Esophagus (tissue), 2 donors: ENCODE results near the gene POU3F2. TPM values are rescaled to one million over a fixed set of nuclear protein-coding genes. Genes with fewer than 3 reads are reported as not detected.

Experiments
- H3K27ac ChIP-seq, 2 donors: one replicate each; pipeline ENCODE4 v1.5.1; 2013; ENCODE audit warnings: low read depth in 2 of 2, mild to moderate bottlenecking in 2 of 2, inconsistent platforms in 1 of 2, low read length in 1 of 2, moderate library complexity in 1 of 2
- H3K27me3 ChIP-seq, 2 donors: one replicate each; pipeline ENCODE4 v1.6.1; 2013; ENCODE audit warnings: low read length in 2 of 2, control low read depth in 1 of 2, mild to moderate bottlenecking in 1 of 2; ENCODE audit not compliant: insufficient read depth in 2 of 2, control insufficient read depth in 1 of 2
- H3K36me3 ChIP-seq, 2 donors: one replicate each; pipeline ENCODE4 v1.6.1; 2013; ENCODE audit warnings: low read length in 1 of 2; ENCODE audit not compliant: control insufficient read depth in 2 of 2, insufficient read depth in 2 of 2
- H3K4me1 ChIP-seq, 2 donors: one replicate each; pipeline ENCODE4 v1.6.1; 2013; ENCODE audit warnings: low read length in 1 of 2; ENCODE audit not compliant: control insufficient read depth in 2 of 2, insufficient read depth in 2 of 2
- H3K4me3 ChIP-seq, 2 donors: one replicate each; pipeline ENCODE4 v1.5.1; 2013; ENCODE audit warnings: low read length in 2 of 2, mild to moderate bottlenecking in 2 of 2, low read depth in 1 of 2, moderate library complexity in 1 of 2
- H3K9me3 ChIP-seq, 2 donors: one replicate each; pipeline ENCODE4 v1.6.1; 2013; ENCODE audit warnings: mild to moderate bottlenecking in 2 of 2, low read depth in 1 of 2, low read length in 1 of 2, moderate library complexity in 1 of 2; ENCODE audit not compliant: control insufficient read depth in 2 of 2, insufficient read depth in 1 of 2
- WGBS, 2 donors: extraction: QIAGEN DNeasy Blood & Tissue Kit; methylation state at CpG; one replicate each; pipeline ENCODE4 v1.1.7; 2013; 5-methylcytosine and 5-hydroxymethylcytosine counted together
- polyA plus RNA-seq, 2 donors: library from polyadenylated mRNA; stranded (reverse); fragments of 200-250 nt; gene quantifications; one replicate each; pipeline ENCODE4 v1.2.3, GENCODE V29; 2013
- donor health status: healthy with polysubstance abuse.
- donor health status: Bipolar disorder and iron deficiency.

The POU3F2 gene
- polyA plus RNA-seq, 2 donors, result not detected

- Histone ChIP-seq H3K36me3 (no peaks in the 10 kb centered on the region), H3K27ac (no peak overlapping the region), H3K9me3 (no peaks in the 10 kb centered on the region), H3K4me3 (no peak overlapping the region), H3K4me1 (peaks cover 2 to 19% of the 10 kb centered on the region in 2 donors), H3K27me3 (peaks cover 6 to 37% of the 10 kb centered on the region in 2 donors)
- 16 to 25% methylated on average over 9 of the region's 9 CpGs for WGBS, 2 donors
Measured at GRCh38 chr6:98836962-98837944, 2.9 kb downstream of the POU3F2 start.

GRCh38 chr6:98838032-98838431 is 3.7 kb downstream of the POU3F2 start:
- Histone ChIP-seq H3K4me3 (no peak overlapping the region), H3K27me3 (peaks cover 6 to 36% of the 10 kb centered on the region in 2 donors), H3K4me1 (peaks cover 2 to 17% of the 10 kb centered on the region in 2 donors), H3K9me3 (no peaks in the 10 kb centered on the region), H3K36me3 (no peaks in the 10 kb centered on the region), H3K27ac (no peak overlapping the region)
- WGBS, 2 donors, result 26 to 28% methylated on average over 4 of the region's 4 CpGs

- H3K27me3 ChIP-seq, result peaks cover 6 to 39% of the 10 kb centered on the region in 2 donors
- H3K27ac ChIP-seq, result no peak overlapping the region
- no peaks in the 10 kb centered on the region for H3K36me3 ChIP-seq
- 25 to 30% methylated on average over 1 of the region's 1 CpG for WGBS, 2 donors
- peaks cover 2 to 10% of the 10 kb centered on the region in 2 donors for H3K4me1 ChIP-seq
- no peaks in the 10 kb centered on the region for H3K9me3 ChIP-seq
- no peak overlapping the region for H3K4me3 ChIP-seq
Measured at GRCh38 chr6:98838975-98839374, 4.6 kb downstream of the POU3F2 start.

- Histone ChIP-seq H3K36me3 (no peaks in the 10 kb centered on the region), H3K27ac (no peak overlapping the region), H3K9me3 (no peaks in the 10 kb centered on the region), H3K4me1 (peaks cover 4 to 11% of the 10 kb centered on the region in 2 donors), H3K27me3 (peaks cover 4 to 36% of the 10 kb centered on the region in 2 donors), H3K4me3 (no peak overlapping the region)
- 28 to 36% methylated on average over 5 of the region's 5 CpGs for WGBS, 2 donors
Measured at GRCh38 chr6:98839781-98840361, 5.5 kb downstream of the POU3F2 start.

- Histone ChIP-seq H3K36me3 (no peaks in the 10 kb centered on the region), H3K27ac (no peak overlapping the region), H3K27me3 (peaks cover 4 to 37% of the 10 kb centered on the region in 2 donors), H3K4me3 (no peak overlapping the region), H3K9me3 (no peaks in the 10 kb centered on the region), H3K4me1 (peaks cover 7 to 9% of the 10 kb centered on the region in 2 donors)
- 58 to 64% methylated on average over 6 of the region's 6 CpGs for WGBS, 2 donors
Measured at GRCh38 chr6:98840385-98840784, 6.0 kb downstream of the POU3F2 start.

- H3K4me1 ChIP-seq, result peaks cover 4 to 5% of the 10 kb centered on the region in 2 donors
- no peak overlapping the region for H3K4me3 ChIP-seq
- no peak overlapping the region for H3K27ac ChIP-seq
- H3K27me3 ChIP-seq, result peaks cover 4 to 31% of the 10 kb centered on the region in 2 donors
- no peaks in the 10 kb centered on the region for H3K36me3 ChIP-seq
- no peaks in the 10 kb centered on the region for H3K9me3 ChIP-seq
Measured at GRCh38 chr6:98840996-98841513, 6.7 kb downstream of the POU3F2 start.

- Histone ChIP-seq H3K4me1 (peaks cover 4 to 5% of the 10 kb centered on the region in 2 donors), H3K27me3 (peaks cover 4 to 24% of the 10 kb centered on the region in 2 donors), H3K36me3 (no peaks in the 10 kb centered on the region), H3K9me3 (no peaks in the 10 kb centered on the region), H3K4me3 (no peak overlapping the region), H3K27ac (no peak overlapping the region)
- WGBS, 2 donors, result 31 to 39% methylated on average over 9 of the region's 9 CpGs
Measured at GRCh38 chr6:98841621-98842341, 7.4 kb downstream of the POU3F2 start.

GRCh38 chr6:98842342-98843180 is 8.2 kb downstream of the POU3F2 start:
- Histone ChIP-seq H3K4me1 (peaks cover 4 to 5% of the 10 kb centered on the region in 2 donors), H3K9me3 (no peaks in the 10 kb centered on the region), H3K4me3 (no peak overlapping the region), H3K27me3 (peaks cover 4 to 24% of the 10 kb centered on the region in 2 donors), H3K27ac (no peak overlapping the region), H3K36me3 (no peaks in the 10 kb centered on the region)
- 11 to 15% methylated on average over 44 of the region's 44 CpGs for WGBS, 2 donors
